ENCODE results near the gene SPIN4.

DNA sequence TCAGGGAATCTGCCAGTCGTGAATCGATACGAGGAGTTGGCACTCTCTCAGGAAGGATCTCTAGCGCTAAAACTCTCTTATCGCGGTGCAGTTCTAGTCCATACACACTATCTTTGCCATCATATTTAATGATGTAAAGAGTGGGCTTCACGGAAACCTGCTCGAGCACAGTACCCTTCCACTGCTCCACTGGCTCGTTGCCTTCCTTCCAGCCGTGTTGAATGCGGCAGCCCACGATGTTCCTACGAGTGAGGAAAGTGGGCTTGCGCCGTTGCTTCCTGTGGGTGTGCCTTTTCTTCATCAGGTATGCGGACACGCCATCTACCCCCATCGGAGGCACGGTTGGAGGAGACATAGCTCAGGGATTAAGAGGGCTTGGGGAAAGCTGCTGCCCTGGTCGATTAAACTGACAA lies 661 bp downstream of the SPIN4 start:
- TF ChIP-seq, protein P1, sequence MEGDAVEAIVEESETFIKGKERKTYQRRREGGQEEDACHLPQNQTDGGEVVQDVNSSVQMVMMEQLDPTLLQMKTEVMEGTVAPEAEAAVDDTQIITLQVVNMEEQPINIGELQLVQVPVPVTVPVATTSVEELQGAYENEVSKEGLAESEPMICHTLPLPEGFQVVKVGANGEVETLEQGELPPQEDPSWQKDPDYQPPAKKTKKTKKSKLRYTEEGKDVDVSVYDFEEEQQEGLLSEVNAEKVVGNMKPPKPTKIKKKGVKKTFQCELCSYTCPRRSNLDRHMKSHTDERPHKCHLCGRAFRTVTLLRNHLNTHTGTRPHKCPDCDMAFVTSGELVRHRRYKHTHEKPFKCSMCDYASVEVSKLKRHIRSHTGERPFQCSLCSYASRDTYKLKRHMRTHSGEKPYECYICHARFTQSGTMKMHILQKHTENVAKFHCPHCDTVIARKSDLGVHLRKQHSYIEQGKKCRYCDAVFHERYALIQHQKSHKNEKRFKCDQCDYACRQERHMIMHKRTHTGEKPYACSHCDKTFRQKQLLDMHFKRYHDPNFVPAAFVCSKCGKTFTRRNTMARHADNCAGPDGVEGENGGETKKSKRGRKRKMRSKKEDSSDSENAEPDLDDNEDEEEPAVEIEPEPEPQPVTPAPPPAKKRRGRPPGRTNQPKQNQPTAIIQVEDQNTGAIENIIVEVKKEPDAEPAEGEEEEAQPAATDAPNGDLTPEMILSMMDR (IDR thresholded peaks at IDR 0.05; ENCODE audit: insufficient read depth, low read length) = no peak
- TF ChIP-seq POLR2AphosphoS5 (IDR thresholded peaks at IDR 0.05; ENCODE audit: low read depth) = no peak

Measured in HL-60 (cell line).